Ramos (cell line): ENCODE data around the gene SH2D4B.
"Not testable (repeated sequence)": the region's sequence is repeated elsewhere in the genome, so short reads cannot be mapped to it uniquely, and the experiment has no call there.

Experiments
- in situ Hi-C: fragments of 300-500 bp; cut with MboI; formaldehyde crosslinking; loops from one replicate; pipeline ENCODE4 v1.14.3; 2022; ENCODE audit warnings: low sequenced_read_pairs; ENCODE audit not compliant: unreplicated experiment

The SH2D4B gene

GRCh38 chr10:80540981-80541750 lies 3.5 kb downstream of the SH2D4B start:
- in situ Hi-C loops = no loop called here

DNA sequence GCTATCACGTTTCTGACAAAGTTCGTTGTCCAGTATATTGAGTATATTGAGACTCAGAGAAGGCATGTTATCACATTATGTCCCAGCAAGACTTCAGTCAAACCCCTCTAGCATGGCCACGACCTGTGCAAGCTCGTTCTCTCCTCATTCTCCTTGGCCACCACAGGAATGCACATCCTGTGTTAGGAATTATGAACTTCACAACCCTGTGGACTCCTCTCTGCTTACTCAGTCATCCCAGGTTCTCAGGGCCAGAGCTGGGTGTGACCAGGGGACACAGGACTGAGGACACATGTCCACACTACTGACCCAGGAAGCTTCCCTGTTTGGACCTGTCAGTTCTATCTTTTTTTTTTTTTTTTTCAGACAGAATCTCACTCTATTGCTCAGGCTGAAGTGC lies 4.4 kb downstream of the SH2D4B start:
- in situ Hi-C loops = no loop called here

GRCh38 chr10:80542652-80543318 lies 5.1 kb downstream of the SH2D4B start:
- in situ Hi-C loops = no loop called here

GRCh38 chr10:80543319-80543672 lies 5.6 kb downstream of the SH2D4B start:
- in situ Hi-C loops = not testable (repeated sequence)

- in situ Hi-C loops = no loop called here
These were observed 6.7 kb downstream of the SH2D4B start for GRCh38 chr10:80544316-80544953.

DNA sequence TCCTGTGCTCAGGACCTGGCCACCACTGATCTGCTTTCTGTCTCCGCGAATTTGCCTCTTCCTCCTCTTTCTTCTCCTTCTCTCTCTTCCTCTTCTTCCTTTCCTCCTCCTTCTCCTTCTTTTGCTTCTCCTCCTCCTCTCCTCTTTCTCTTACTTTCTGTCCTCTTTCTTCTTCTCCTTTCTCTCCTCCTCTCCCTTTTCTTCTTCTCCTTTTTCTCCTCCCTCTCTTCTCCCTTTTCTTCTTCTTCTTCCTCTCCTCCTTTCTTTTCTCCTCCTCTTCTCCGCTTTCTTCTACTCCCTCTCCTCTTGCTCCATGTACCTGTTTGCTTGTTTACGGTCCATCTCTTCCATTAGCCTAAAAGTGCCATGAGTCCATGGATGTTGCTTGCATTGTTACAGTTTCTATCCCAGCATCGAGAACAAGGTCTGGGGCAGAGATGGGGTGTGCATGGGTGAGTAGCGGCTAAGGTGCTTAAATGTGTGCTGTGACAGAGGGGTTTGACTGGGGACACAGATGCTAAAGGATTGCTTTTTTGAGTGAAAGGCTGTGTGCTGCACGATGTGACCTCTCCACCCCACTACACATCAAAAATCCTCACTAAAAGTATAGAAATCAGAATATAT lies 7.7 kb downstream of the SH2D4B start:
- in situ Hi-C loops = no loop called here

- in situ Hi-C loops = no loop called here
These were observed 14.5 kb downstream of the SH2D4B start for GRCh38 chr10:80552151-80552646.

- in situ Hi-C loops = no loop called here
These were observed 15.7 kb downstream of the SH2D4B start for GRCh38 chr10:80553436-80553835.

GRCh38 chr10:80554050-80554449 lies 16.3 kb downstream of the SH2D4B start:
- in situ Hi-C loops = no loop called here

DNA sequence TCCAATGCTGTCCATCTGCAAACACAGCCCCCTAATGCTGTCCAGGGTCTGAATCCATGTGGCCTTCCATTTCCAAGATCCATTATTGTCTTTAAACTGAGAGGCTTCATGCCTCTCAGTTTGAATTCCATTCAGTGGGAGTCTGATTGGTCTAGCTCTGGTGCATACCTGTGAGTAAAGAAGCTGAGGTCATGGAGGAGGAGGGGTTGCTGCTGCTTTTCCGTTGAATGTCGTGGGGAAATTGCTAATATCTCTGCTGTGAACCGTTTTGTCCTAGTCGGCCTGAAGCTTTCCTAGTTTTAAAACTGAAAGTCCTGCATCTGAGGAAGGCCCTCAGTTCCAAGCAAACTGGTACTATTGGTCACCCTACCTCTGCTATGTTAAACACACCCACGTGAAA lies 17.7 kb downstream of the SH2D4B start:
- in situ Hi-C loops = no loop called here

DNA sequence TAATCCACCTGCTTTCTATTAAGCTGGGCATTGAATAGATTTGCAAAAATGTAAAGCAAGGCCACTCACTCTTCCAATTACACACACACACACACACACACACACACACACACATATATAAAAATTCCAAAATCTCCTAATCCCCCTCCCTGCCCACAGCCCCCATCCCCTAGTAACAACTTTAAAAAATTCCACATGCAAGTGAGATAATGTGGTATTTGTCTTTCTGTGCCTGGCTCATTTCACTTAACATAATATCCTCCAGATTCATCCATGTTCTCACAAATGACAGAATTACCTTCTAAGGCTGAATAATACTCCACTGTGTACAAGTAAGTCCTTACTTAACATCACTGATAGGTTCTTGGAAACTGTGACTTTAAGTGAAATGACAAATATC lies 24.2 kb downstream of the SH2D4B start:
- in situ Hi-C loops = no loop called here

DNA sequence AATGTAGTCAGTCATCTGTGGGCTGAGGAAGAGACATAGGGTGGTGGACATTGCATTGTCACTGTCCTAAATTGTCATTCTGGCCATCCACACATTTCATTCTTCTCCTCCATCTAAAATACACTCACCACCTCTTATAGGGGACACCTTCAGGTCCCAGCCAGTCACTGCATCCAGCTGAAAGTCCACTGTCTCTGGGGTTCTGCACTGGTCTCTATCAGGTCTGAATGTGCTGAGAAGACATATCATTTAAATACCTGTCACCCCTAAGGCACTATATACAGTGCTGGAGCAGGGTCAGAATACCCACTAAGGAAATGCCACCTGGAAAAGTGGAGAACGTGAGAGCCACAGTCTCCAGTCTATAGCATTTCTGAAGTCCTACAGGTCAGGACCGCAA lies 29.6 kb downstream of the SH2D4B start:
- in situ Hi-C loops = no loop called here

DNA sequence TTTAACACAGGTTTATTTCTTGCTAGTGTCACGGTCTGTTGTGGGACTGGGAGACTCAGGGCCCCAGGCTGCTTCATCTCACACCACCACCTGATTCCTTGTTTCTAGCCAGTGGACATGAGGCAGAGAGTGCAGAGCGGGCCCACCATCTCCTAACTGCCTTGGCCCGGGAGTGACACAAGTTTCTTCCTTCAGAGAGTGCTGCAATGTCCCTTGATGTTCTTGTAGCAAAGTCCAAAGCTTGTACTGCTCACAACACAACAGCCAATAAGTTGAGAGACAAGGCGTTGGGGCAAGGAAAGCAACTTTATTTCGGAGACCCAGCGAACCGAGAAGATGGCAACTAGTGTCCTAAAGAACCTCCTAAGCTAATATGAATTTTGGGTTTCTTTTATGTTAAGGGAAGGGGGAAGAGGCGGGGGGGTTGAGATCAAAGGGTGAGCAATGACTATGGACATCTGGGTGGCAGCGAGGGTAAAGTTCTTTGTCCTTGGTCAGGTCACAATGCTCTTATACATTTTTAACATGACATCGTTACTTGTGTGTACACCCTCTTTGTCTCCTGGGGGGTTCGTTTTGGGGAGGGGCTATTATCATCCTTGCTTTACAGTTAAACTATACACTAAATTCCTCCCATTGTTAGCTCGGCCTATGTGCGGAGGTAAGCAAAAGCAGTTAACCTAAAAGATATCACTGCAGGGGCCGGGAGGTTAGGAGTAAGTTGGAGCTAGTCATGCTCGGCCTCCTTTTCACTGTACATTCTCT lies 31.6 kb downstream of the SH2D4B start:
- in situ Hi-C loops = no loop called here

DNA sequence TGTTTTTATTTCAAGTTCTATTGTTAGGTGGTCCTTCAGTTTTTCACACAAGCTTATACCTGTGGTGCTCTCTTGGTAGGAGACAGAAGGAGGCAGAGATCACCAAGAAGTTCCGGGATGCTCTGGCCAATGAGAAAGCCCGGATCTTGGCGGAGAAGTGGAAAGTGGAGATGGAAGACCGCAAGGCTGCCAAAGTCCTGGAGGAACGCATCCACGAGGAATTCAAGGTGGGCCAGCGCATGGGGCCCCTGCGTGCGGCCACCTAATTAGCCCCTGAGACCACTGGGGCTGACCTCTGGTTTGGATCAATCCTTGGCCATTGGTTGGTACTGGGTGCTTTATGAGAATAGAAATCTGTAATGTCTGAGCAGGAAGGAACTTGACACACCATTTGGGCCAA lies 33.6 kb downstream of the SH2D4B start:
- in situ Hi-C loops = no loop called here

- in situ Hi-C loops = no loop called here
These were observed 41.6 kb downstream of the SH2D4B start for GRCh38 chr10:80579181-80579763.

- in situ Hi-C loops = no loop called here
These were observed 42.3 kb downstream of the SH2D4B start for GRCh38 chr10:80579849-80580637.

- in situ Hi-C loops = no loop called here
These were observed 43.2 kb downstream of the SH2D4B start for GRCh38 chr10:80580638-80581468.

- in situ Hi-C loops = no loop called here
These were observed 43.8 kb downstream of the SH2D4B start for GRCh38 chr10:80581469-80581835.
